Trophoblast cell (in vitro differentiated cells and primary cell): ENCODE data around the gene ST14.

Source experiments
- DNase-seq, 2 donors: peaks; one replicate each; pipeline ENCODE4 v3.0.0-alpha.2; 2016
- H2AFZ ChIP-seq: 2 replicates; pipeline ENCODE4 v1.6.1; 2013; ENCODE audit warnings: low read length, moderate library complexity, mild to moderate bottlenecking; ENCODE audit not compliant: insufficient read depth, poor library complexity
- H2AK5ac ChIP-seq: 2 replicates; pipeline ENCODE4 v1.6.1; 2013; ENCODE audit warnings: mild to moderate bottlenecking, low read length
- H2BK120ac ChIP-seq: 2 replicates; pipeline ENCODE4 v1.6.1; 2013; ENCODE audit warnings: low read length, mild to moderate bottlenecking, moderate library complexity; ENCODE audit not compliant: insufficient read depth, poor library complexity
- H2BK12ac ChIP-seq: 2 replicates; pipeline ENCODE4 v1.6.1; 2013; ENCODE audit warnings: mild to moderate bottlenecking, low read length, moderate library complexity
- H2BK5ac ChIP-seq: 2 replicates; pipeline ENCODE4 v1.6.1; 2013; ENCODE audit warnings: low read length, low read depth, moderate library complexity, mild to moderate bottlenecking; ENCODE audit not compliant: poor library complexity
- H3K14ac ChIP-seq: 2 replicates; pipeline ENCODE4 v1.6.1; 2013; ENCODE audit warnings: mild to moderate bottlenecking, low read length
- H3K18ac ChIP-seq: 2 replicates; pipeline ENCODE4 v1.6.1; 2013; ENCODE audit warnings: mild to moderate bottlenecking, low read length
- H3K23ac ChIP-seq: 2 replicates; pipeline ENCODE4 v1.6.1; 2013; ENCODE audit warnings: low read length
- H3K27ac ChIP-seq: 2 replicates; pipeline ENCODE4 v1.5.1; 2013; ENCODE audit warnings: low read depth, mild to moderate bottlenecking, inconsistent platforms, low read length, moderate library complexity
- H3K27me3 ChIP-seq: 2 replicates; pipeline ENCODE4 v1.6.1; 2013; ENCODE audit warnings: inconsistent platforms, mild to moderate bottlenecking, low read length, moderate library complexity; ENCODE audit not compliant: insufficient read depth
- H3K36me3 ChIP-seq, 2 experiments: 1 replicate in 1 of 2; 2 replicates in 1 of 2; pipeline ENCODE4 v1.6.1; 2013; ENCODE audit warnings: low read length in 2 of 2, mild to moderate bottlenecking in 2 of 2, moderate library complexity in 1 of 2; ENCODE audit not compliant: insufficient read depth in 2 of 2, control insufficient read depth in 1 of 2
- H3K4ac ChIP-seq: 2 replicates; pipeline ENCODE4 v1.6.1; 2013; ENCODE audit warnings: low read depth, mild to moderate bottlenecking, low read length, moderate library complexity
- H3K4me1 ChIP-seq, 2 experiments: 1 replicate in 1 of 2; 2 replicates in 1 of 2; pipeline ENCODE4 v1.6.1; 2013; ENCODE audit warnings: low read length in 2 of 2, mild to moderate bottlenecking in 2 of 2, moderate library complexity in 1 of 2; ENCODE audit not compliant: insufficient read depth in 2 of 2, control insufficient read depth in 1 of 2
- H3K4me2 ChIP-seq: 2 replicates; pipeline ENCODE4 v1.6.1; 2013; ENCODE audit warnings: inconsistent platforms, mild to moderate bottlenecking, low read length, moderate library complexity
- H3K4me3 ChIP-seq: 2 replicates; pipeline ENCODE4 v1.5.1; 2013; ENCODE audit warnings: mild to moderate bottlenecking, low read depth, low read length, inconsistent platforms
- H3K79me1 ChIP-seq: one replicate; pipeline ENCODE4 v1.6.1; 2013; ENCODE audit warnings: low read length
- H3K79me2 ChIP-seq: 2 replicates; pipeline ENCODE4 v1.6.1; 2013; ENCODE audit warnings: low read length, mild to moderate bottlenecking; ENCODE audit not compliant: control insufficient read depth, insufficient read depth, poor library complexity
- H3K9ac ChIP-seq: 2 replicates; pipeline ENCODE4 v1.6.1; 2013; ENCODE audit warnings: mild to moderate bottlenecking, low read length
- H3K9me3 ChIP-seq: 2 replicates; pipeline ENCODE4 v1.6.1; 2013; ENCODE audit warnings: low read depth, mild to moderate bottlenecking, control low read depth, inconsistent platforms, low read length; ENCODE audit not compliant: insufficient read depth
- H4K12ac ChIP-seq: 2 replicates; pipeline ENCODE4 v1.6.1; 2013; ENCODE audit warnings: low read depth, mild to moderate bottlenecking, low read length, moderate library complexity
- H4K8ac ChIP-seq: 2 replicates; pipeline ENCODE4 v1.6.1; 2013; ENCODE audit warnings: low read depth, mild to moderate bottlenecking, low read length, moderate library complexity
- H4K91ac ChIP-seq: one replicate; pipeline ENCODE4 v1.6.1; 2013; ENCODE audit warnings: low read depth, mild to moderate bottlenecking, low read length, moderate library complexity
- WGBS: extraction: QIAGEN DNeasy Blood & Tissue Kit; methylation state at CpG from one replicate; pipeline ENCODE4 v1.1.7; 2013; ENCODE audit warnings: missing lambda C conversion rate; ENCODE audit not compliant: insufficient read length, insufficient coverage; ENCODE audit errors: extremely low coverage; 5-methylcytosine and 5-hydroxymethylcytosine counted together

Gene ST14

GRCh38 chr11:130217133-130218031, 57.8 kb downstream of the ST14 start:
- H3K4ac ChIP-seq = no peak overlapping the region
- no CpG with 5 or more reads among the region's 21 CpGs for WGBS
- no peaks in the 10 kb centered on the region for H3K79me1 ChIP-seq
- peak overlapping the region; percentile 11 for H3K4me3 ChIP-seq
- H3K4me2 ChIP-seq = no peak overlapping the region
- DNase-seq = no peak
- no peak overlapping the region for H2BK120ac ChIP-seq
- H4K12ac ChIP-seq = no peak overlapping the region
- no peak overlapping the region for H3K9ac ChIP-seq
- no peak overlapping the region for H3K27ac ChIP-seq
- no peaks in the 10 kb centered on the region for H3K36me3 ChIP-seq
- no peaks in the 10 kb centered on the region for H3K79me2 ChIP-seq
- no peaks in the 10 kb centered on the region for H3K27me3 ChIP-seq
- H4K8ac ChIP-seq = no peak overlapping the region
- no peak overlapping the region for H3K14ac ChIP-seq
- H3K4me1 ChIP-seq = peaks cover 8 to 12% of the 10 kb centered on the region in 2 experiments
- H2BK5ac ChIP-seq = no peak overlapping the region
- no peak overlapping the region for H3K23ac ChIP-seq
- H2AK5ac ChIP-seq = no peak overlapping the region
- no peak overlapping the region for H3K18ac ChIP-seq
- H2BK12ac ChIP-seq = no peak overlapping the region
- no peak overlapping the region for H2AFZ ChIP-seq
- no peak overlapping the region for H4K91ac ChIP-seq
- peaks cover 5% of the 10 kb centered on the region for H3K9me3 ChIP-seq

DNA sequence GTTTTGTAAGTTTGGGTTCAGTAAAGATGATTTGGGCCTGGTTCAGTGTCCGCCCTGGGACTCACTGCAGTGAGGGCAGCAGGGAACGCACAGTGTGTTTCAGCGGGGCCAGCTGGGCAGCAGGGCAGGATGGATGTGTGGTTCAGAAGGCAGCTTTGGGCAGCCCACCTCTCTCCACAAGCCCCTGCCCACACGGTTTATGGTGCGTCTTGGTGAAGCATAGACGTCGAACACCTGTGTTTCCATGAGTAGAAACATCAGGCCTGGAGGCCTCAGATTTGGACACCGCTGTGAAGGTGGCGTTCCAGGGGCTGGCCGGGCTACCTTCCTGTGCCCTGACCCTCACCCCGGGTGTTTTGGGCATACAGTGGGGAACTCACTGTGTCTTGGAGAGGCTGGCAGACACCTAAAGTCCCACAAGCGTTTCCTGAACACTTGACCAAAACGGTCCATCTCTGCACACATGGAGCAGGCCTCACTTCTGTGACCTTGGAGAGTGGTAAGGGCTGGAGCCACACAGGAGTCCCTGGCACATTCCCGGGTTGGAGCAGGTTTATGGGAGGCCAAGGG, 59.0 kb downstream of the ST14 start:
- Histone ChIP-seq H3K36me3 (no peaks in the 10 kb centered on the region), H3K9me3 (peaks cover 5% of the 10 kb centered on the region), H3K18ac (no peak overlapping the region), H2AFZ (no peak overlapping the region), H4K91ac (no peak overlapping the region), H2AK5ac (no peak overlapping the region), H3K27me3 (no peaks in the 10 kb centered on the region), H3K4me1 (peaks cover 8 to 12% of the 10 kb centered on the region in 2 experiments), H3K4me3 (no peak overlapping the region), H4K8ac (no peak overlapping the region), H3K4me2 (no peak overlapping the region), H3K9ac (no peak overlapping the region), H3K23ac (no peak overlapping the region), H3K79me1 (no peaks in the 10 kb centered on the region), H3K79me2 (no peaks in the 10 kb centered on the region), H2BK5ac (no peak overlapping the region), H3K27ac (no peak overlapping the region), H3K4ac (no peak overlapping the region), H3K14ac (no peak overlapping the region), H4K12ac (no peak overlapping the region), H2BK12ac (no peak overlapping the region), H2BK120ac (no peak overlapping the region)
- WGBS = no CpG with 5 or more reads among the region's 14 CpGs
- DNase-seq = no peak

GRCh38 chr11:130219148-130219547, 59.6 kb downstream of the ST14 start:
- Histone ChIP-seq H4K8ac (no peak overlapping the region), H2BK5ac (no peak overlapping the region), H3K36me3 (no peaks in the 10 kb centered on the region), H3K4me1 (peaks cover 8 to 12% of the 10 kb centered on the region in 2 experiments), H3K79me2 (no peaks in the 10 kb centered on the region), H3K9me3 (peaks cover 2% of the 10 kb centered on the region), H3K14ac (no peak overlapping the region), H3K79me1 (no peaks in the 10 kb centered on the region), H3K9ac (no peak overlapping the region), H3K27ac (no peak overlapping the region), H4K12ac (no peak overlapping the region), H2BK12ac (no peak overlapping the region), H3K23ac (no peak overlapping the region), H3K4ac (no peak overlapping the region), H3K4me3 (peak overlapping the region; percentile 32), H2AK5ac (no peak overlapping the region), H2AFZ (no peak overlapping the region), H3K4me2 (no peak overlapping the region), H2BK120ac (no peak overlapping the region), H3K27me3 (no peaks in the 10 kb centered on the region), H3K18ac (no peak overlapping the region), H4K91ac (no peak overlapping the region)
- no peak for DNase-seq
- WGBS = no CpG with 5 or more reads among the region's 8 CpGs

DNA sequence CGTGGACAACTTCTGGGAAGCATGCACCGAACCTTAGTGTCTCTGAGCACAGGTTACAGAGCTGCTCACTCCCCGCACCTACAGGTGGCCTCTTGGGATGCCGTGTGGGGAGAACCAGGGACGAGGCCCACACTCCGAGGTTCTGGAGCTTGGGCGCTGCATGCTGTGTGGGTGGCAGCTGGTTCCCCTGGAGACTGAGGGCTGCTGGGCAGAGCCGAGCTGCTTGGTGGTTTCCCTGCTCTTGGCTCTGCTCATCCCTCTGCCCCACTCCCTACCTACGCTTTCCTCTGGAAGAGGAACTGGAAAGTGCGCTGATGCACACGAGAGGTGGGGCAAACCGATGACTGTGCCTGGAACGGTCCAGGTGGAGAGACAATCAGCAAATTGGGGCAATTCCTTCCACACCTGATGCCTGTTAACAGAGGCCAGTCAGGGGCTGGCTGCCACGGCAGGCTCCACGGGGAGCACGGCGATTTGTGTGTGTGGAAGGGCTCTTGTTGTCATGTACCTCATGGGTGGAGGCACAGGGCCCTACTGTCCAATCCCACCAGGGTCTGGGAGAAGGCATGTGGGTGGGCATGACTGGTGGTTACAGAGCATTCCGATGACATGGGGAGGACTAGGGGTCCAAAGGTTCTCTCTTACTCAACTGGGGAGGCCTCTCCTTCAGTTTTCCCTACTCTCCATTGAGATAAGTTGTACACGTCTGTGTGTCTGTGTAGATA, 60.9 kb downstream of the ST14 start:
- Histone ChIP-seq H3K18ac (no peak overlapping the region), H2BK5ac (no peak overlapping the region)

More for the DNA sequence above, 60.9 kb downstream of the ST14 start:
- no peak overlapping the region for H2BK12ac ChIP-seq
- H4K8ac ChIP-seq = no peak overlapping the region
- H4K12ac ChIP-seq = no peak overlapping the region
- H3K4me3 ChIP-seq = no peak overlapping the region
- no peak overlapping the region for H3K27ac ChIP-seq
- H3K9ac ChIP-seq = no peak overlapping the region
- no peak overlapping the region for H2BK120ac ChIP-seq
- H3K14ac ChIP-seq = no peak overlapping the region
- no peak overlapping the region for H3K4me2 ChIP-seq
- H2AFZ ChIP-seq = no peak overlapping the region
- H3K23ac ChIP-seq = no peak overlapping the region
- H3K36me3 ChIP-seq = no peaks in the 10 kb centered on the region
- no CpG with 5 or more reads among the region's 19 CpGs for WGBS
- no peaks in the 10 kb centered on the region for H3K27me3 ChIP-seq
- H2AK5ac ChIP-seq = no peak overlapping the region
- no peak overlapping the region for H3K4ac ChIP-seq
- no peak overlapping the region for H4K91ac ChIP-seq
- no peak for DNase-seq
- H3K79me2 ChIP-seq = no peaks in the 10 kb centered on the region
- H3K9me3 ChIP-seq = peaks cover 2% of the 10 kb centered on the region
- peaks cover 8 to 12% of the 10 kb centered on the region in 2 experiments for H3K4me1 ChIP-seq
- H3K79me1 ChIP-seq = no peaks in the 10 kb centered on the region
